Activated CD4-positive, alpha-beta T cell treated with anti-CD3 and anti-CD28 coated beads for 1 hour (primary cell): ENCODE results near the gene AZGP1.
"Not testable (repeated sequence)": the region's sequence is repeated elsewhere in the genome, so short reads cannot be mapped to it uniquely, and the experiment has no call there.

ENCODE experiments used
- DNase-seq: peaks from one replicate; pipeline ENCODE4 v3.0.0-alpha.2; 2020

Gene AZGP1

DNA sequence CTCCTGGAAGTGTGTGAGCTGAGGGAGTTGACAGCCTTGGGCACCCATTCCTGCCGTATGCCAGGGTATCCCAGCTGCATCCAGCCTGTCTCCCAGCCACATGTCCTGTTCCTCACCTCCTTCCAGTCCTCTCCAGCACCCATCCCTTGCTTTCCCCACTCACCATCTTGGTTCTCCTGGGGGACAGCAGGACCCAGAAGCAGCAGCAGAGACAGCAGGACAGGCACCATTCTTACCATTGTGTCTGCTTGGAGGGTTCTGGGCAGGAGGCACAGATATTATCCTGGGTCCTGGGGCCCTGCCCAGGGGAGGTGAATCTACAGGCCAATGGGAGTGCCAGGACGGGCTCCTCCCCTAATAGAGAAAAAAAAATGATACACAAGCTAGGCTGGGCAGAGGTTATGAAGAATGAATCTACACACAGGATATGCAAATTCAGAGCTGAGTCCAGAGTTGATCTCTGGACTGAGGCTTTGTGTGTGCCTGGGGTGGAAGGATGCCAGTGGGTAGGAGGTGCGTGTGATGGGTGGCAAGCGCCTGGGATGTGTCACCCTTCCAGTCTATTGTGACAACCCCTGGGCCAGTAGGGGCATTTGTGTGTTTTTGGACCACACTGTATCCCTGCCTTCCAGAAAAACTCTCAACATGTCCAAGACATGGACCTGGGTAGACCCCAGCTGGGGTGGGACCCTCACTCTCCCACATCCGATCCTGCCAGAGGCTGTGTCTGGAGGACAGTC, at the start of gene AZGP1:
AZGP1 (minus strand) TSS at position 250 of the 740 bp plus-strand sequence; CDS start at position 239, 11 bp downstream.
- DNase-seq = no peak

DNA sequence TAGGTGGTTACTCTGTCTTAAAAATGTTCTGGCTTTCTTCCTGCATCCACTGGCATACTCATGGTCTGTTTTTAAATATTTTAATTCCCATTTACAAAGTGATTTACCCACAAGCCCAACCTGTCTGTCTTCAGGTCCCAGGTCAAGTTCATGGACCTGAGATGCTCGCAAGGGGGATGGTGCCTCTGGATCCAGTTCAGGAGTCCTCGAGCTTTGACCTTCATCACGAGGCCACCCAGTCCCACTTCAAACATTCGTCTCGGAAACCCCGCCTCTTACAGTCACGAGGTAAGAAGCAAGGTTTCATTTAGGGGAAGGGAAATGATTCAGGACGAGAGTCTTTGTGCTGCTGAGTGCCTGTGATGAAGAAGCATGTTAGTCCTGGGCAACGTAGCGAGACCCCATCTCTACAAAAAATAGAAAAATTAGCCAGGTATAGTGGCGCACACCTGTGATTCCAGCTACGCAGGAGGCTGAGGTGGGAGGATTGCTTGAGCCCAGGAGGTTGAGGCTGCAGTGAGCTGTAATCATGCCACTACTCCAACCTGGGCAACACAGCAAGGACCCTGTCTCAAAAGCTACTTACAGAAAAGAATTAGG, 48.3 kb upstream of the AZGP1 start:
- no peak for DNase-seq

DNA sequence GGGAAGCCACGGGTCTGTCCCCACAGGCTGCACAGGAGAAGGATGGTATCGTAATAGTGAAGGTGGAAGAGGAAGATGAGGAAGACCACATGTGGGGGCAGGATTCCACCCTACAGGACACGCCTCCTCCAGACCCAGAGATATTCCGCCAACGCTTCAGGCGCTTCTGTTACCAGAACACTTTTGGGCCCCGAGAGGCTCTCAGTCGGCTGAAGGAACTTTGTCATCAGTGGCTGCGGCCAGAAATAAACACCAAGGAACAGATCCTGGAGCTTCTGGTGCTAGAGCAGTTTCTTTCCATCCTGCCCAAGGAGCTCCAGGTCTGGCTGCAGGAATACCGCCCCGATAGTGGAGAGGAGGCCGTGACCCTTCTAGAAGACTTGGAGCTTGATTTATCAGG, 47.7 kb upstream of the AZGP1 start:
- DNase-seq = no peak

DNA sequence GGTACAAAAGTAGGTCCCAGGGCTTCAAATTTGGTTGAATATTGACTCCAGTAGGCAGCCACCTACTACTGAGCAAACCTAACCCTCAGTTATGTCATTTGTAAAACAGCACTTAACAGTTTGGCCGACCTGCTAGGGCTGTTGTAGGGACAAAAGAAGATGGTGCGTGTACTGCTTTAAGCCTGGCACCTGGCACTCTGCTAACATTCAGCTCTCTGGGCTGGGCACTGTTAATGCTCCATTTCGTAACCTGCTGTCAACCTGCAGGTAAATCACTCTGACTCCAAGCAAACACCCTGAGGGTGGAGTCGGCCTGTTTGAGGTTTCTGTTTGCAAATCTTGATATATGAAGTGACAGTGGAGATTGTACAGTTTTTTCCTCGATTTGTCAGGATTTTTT, 46.8 kb upstream of the AZGP1 start:
- no peak for DNase-seq

DNA sequence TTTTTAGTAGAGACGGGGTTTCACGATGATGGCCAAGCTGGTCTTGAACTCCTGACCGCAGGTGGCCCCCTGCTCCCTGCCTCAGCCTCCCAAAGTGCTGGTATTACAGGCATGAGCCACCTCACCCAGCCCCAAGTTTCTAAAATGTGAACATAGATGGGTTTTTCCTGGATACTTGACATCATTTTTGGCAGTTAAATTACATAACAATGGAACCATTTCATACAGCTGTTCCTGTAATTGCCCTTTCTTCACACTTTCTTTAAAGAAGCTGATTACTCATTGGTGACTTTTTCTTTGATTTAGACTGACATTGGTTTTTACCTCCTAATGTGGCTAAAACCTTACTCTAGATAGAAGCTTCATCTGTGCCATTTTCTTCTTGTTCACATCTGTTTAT, 45.5 kb upstream of the AZGP1 start:
- no peak for DNase-seq

DNA sequence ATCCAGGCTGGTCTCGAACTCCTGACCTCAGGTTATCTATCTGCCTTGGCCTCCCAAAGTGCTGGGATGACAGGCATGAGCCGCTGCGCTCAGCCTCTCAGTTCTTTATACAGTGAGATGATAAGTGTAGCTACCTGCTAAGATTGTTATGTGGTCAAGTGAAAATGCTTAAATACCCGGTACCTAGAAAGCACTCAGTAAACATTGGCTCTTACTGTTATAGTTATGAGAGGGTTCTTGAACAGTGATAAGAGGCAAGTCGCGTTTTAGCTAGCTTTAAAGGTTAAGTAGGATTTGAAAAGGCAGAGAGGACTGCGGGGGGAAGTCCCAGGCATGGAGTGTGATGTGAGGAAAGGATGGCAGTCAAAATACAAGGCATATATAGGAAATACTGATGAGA, 44.1 kb upstream of the AZGP1 start:
- DNase-seq = no peak

DNA sequence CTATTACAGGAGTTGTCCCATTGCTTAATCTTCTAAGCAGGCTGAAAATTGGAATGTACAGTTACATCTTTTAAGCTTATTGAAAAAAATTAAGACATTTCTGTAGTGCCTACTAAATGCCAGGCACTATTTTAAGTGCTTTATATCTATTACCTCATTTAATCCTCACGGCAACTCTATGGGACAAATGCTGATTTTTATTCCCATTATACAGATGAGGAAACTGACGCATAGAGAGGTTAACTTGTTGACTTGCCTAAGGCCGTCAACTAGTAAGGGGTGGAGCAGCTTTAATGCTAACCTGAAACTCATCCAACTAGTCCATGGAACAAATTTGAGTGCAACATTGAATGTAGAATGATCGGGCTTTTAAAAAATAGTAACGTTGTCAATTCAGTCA, 42.0 kb upstream of the AZGP1 start:
- DNase-seq = no peak

DNA sequence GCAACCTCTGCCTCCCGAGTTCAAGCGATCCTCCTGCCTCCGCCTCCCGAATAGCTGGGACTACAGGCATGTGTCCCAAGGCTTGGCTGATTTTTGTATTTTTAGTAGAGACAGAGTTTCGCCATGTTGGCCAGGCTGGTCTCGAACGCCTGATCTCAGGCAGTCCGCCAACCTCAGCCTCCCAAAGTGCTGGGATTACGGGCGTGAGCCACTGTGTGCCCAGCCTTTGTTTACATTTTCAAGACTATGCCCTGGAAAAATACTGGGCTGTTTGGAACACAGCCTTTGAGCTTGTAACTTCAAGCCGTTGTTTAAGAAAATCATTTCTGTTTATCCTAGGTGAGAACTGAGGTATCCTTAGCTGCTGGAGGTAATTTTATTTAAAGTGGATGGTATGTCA, 41.5 kb upstream of the AZGP1 start:
- no peak for DNase-seq

DNA sequence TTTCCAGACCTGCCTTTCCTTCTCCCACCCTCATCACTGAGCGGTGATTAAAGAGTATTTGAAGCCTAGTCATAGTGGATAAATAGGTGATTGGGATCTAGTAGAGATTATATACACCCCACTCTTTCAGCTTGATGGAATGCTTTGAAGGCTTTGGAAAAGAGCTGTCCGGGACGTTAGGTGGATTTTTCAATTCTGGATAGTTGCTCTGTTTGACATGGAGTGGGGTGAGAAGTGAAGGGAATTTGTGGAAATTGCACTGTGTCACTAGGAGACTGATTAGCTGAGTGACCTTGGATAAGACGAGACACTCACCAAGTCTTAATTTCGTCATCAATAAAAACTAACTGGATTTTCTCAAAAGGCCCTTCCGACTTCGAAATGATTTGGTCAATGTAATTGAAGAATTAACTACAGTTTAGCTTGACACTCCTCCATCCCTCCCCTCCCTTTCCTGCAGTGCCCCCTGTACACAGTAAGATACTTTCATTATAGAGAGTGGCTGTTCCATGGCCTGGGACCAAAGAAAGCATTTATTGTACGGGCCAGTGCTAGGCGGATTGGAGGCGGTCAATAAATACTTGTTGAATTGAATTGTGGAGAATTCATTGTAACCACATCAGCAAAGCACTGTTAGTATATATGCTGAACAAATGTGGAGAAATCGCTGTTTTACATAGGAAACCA, 40.5 kb upstream of the AZGP1 start:
- DNase-seq = no peak

DNA sequence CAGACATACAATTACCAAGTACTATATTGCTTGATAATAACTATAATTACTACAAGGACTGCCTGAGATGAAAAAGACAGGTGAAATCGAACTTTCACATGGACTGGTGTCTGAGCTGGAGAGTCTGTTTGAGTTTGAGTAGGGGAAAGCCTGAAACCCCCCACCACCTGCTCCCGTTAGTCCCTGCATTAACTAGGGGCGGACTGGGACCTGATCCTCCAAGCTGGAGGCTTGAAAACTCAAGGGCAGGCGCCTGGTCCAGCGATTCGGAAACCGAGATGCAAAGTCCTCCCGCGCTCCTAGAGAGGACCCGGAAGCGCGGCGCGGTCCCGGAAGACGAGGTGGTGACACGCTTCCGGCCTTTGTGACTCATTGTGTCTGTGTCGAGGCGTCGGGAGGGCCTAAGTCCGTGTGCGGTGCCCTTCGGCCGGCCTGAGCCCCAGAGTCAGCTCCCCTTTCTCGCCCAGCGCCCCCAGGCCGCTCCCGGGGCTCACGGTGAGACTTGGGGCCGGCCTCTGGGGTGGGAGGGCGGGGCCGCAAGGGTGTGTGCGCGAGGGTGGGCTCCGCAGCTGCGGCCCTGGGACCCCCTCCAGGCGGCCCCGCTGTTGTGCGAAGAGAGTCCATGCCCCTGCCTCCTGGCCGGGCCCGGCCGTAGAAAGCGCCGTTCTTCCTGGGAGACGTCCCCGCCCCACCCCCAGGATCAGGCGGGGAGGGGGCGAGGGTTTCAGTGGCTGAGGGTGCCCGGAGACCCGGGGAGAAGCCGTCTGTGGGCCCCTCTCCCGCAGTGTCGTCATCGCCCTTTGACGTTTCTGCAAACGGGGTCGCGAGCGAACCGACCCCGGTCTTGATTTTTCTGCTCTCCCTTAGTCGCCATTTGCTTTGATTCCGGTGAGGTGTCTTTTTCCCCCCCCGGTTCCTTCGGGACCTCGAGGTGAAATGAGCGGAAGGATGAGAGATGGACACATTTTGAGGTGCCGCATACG, 39.7 kb upstream of the AZGP1 start, which contains the start of gene ZKSCAN1:
ZKSCAN1 (plus strand) TSS at position 365 of the 983 bp plus-strand sequence. CDS start 7,911 bp downstream, outside the sequence.
- peak; percentile 77 for DNase-seq

DNA sequence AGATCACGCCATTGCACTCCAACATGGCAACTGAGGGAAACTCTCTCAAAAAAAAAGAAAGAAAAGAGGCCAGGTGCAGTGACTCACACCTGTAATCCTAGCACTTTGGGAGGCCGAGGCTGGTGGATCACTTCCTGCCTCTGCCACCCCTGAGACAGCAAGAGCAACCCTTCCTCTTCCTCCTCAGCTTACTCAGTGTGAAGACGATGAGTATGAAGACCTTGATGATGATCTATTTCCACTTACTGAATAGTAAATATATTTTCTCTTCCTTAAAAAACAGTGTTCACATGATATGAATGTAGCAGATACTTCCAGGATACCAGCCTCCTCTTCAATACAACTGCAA, 37.5 kb upstream of the AZGP1 start:
- peak; percentile 14 for DNase-seq

DNA sequence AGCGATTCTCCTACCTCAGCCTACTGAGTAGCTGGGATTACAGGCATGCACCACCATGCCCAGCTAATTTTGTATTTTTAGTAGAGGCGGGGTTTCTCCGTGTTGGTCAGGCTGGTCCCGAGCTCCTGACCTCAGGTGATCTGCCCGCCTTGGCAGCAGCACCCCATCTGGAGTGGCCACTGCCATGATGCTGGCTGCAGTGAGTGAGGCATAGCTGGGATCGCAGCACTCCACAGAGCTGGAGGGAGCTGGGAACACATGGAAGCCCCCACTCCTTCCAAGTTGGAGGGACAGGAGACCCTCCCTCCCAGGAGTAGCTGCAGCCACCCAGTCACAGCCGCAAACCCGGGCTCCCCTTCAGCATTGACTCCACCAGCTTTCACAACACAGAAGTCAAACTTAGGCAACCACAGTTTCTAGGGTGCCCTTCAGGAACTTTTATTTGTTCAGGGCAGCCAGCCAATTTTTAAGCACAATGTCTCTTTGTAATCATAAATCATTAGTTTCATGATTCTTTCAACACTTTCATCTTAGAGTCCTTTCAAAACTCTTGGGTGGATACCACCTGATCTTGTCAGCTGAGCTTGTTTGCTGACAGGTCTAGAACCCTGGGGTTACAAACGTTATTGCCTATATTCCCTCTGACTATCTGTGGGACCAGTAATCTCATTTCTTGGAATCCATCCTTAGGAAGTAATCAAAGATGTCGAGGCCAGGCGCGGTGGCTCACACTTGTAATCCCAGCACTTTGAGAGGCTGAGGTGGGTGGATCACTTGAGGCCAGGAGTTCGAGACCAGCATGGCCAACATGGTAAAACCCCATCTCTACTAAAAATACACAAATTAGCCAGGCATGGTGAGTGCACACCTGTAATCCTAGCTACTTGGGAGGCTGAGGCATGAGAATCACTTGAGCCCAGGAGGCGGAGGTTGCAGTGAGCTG, 36.8 kb upstream of the AZGP1 start:
- DNase-seq = not testable (repeated sequence)

DNA sequence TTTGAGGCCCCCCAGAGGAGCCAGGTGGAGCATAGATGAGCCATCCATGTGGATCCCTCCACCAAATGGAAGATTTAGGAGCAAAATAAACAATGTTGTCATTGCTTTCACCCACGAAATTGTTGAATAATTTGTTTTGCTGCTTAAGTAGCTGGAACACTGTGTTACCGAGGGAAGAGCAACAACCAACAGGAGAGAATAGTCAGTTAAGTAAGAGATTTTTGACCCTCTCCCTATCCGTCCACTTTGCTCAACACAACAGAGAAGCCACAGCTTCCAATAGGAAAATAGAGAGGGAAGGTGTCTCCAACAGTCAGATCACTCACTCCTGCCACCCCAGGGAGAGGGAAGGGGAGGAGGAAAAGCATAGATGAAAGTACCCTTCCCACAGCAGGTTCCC, 35.7 kb upstream of the AZGP1 start:
- DNase-seq = no peak

DNA sequence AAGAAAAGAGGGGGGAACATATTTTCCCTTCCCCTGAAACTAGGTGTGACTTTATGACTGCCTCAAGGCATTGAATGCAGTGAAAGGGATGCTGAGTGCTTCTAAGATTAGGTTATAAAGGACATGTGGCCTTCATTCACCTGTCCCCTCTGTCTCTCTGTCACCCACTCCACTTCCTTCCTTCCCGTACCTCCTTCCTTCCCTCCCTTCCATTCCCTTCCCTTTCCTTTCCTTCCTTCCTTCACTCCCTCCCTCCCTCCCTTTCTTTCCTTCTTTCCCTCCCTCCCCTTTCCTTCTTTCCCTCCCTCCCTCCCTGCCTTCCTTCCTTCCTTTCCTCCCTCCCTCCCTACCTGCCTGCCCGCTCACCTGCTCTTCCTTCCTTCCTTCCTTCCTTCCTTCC, 35.1 kb upstream of the AZGP1 start:
- DNase-seq = no peak

DNA sequence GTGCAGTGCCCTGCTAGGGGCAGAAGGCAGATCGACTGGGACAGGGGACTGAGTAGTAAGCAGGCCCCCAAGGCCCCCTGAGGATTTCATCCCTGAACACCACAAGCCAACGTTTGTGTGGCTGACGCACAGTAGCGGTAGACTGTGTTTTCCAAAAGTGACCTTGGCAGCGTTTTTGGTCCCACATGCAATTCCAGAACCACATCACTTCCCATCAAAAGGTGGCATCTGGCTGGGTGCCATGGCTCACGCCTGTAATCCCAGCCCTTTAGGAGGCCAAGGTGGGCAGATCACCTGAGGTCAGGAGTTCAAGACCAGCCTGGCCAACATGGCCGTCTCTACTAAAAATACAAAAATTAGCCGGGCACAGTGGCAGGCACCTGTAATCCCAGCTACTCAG, 34.1 kb upstream of the AZGP1 start:
- DNase-seq = not testable (repeated sequence)

DNA sequence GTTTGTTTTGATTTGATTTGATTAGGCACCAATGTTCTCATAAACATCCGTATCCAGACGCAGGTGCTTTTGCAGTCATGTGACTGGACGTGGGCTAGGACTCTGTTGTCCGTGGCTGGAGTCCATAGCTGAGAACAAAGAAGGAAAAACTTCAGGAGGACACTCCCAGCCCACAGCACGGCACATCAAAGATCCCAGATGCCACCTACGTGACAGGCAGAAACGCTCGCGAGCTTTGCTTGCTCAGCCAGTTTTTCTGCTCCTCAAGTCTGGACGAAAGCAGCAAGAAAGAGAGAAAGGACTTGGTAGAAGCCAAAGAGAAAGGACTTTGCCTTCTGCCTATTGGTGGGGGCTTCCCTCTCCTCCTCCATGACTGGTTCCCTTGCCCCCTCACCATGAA, 32.7 kb upstream of the AZGP1 start:
- DNase-seq = no peak

DNA sequence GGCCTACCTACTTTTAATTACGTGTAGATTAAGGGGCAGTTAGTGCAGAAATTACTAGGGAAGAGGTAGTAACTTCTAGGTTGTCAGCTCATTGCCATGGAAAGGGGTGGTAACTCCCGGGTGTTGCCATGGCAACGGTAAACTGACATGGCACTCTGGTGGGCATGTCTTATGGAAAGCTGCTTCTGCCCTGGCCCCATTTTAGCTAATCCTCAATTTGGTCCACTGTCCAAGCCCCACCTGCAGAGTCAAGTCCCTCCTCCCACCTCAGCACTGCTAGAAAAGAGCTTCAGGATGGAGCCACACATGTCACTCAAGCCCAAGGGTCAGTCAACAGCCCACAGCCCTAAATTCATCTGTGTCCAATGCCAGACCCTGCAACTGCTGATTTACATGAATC, 32.1 kb upstream of the AZGP1 start:
- no peak for DNase-seq

DNA sequence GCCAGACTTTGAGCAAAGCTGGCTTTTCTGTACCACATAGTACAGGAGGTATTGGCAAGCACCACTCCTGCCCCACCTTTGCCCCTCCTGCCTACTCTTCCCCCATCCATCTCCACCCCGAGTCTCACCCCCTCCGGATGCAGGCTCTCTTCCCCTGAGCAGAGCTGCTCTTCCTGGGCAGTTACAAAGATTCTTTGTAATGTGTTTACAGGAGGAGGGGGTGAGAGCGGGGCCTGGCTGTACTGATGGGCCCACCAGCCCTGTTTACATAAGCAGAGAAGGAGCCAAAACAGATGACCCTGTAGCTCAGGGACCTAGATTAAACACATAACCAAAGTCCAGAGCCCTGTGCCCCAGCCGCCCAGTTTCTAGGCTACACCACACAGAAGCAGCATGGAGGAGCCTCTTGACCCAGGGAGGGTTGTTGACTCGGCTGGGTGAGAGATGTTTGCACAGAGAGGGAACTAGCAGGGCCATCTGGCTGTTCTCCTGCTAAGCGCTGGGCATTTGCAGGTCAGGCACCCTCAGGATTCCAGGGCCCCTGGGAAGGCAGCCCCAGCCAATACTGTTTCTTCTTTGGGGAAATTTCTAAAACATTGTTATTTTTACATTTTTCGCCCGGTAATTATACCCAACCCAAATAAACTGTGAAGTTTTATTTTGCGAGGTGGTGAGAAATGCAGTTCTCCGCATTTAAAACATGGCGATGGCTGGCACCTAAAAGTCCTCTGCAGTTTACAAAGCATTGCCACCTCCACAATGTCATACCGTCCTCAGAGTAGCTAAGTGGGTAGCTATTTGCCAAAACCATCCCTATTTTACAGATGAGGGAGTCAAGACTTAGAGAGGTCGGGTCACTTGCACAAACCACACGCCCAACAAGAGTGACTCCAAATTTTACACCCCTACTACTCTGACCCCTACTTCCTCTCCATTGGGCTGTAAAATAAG, 28.2 kb upstream of the AZGP1 start:
- DNase-seq = no peak

DNA sequence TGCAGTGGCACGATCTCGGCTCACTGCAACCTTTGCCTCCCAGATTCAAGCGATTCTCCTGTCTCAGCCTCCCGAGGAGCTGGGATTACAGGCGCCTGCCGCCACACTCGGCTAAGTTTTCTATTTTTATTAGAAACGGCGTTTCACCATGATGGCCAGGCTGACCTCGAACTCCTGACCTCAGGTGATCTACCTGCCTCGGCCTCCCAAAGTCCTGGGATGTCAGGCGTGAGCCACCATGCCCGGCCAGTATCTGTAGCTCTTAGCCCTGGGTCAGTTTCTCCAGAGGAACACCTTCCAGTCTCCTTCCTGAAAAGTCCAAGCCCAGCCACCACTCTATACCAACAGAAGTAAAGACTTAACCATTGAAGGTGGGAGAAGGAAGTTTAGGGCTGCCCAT, 24.4 kb upstream of the AZGP1 start:
- no peak for DNase-seq

DNA sequence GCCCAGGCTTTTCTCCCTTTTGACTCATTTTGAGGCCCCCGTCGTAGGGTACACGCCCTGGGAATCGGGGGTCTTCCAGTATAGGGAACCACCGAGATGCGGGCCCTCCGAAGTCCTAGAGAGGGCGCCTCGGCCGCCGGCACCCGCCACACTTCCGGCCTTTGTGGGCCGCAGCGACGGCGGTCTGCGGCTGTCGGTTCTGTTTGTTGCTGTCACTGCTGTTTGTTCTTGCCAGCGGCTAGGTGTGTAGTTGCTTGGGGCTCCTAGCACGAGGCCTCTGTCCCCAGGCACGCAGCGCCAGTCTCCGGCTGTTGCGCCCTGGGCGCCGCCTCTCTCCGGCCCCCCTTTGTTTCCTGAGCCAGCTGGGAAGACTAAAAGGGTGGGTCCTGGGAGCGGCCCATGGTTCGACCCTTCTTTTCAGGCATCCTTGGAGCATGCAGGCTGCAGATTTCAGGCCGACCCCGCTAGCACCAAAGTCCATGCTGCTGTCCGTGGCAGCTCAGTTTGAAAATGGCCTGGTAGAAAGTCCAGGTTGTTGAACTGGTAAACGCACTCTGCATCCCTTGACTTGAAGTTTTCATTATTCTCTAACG, 21.8 kb upstream of the AZGP1 start:
- peak; percentile 61 for DNase-seq
